Liver (tissue), 3 donors: ENCODE results near the gene LY6G5B.

Experiments
- RAD21 ChIP-seq, 2 donors: IDR thresholded peaks; 2 replicates each; pipeline ENCODE4 v1.6.1; 2016; ENCODE audit warnings: antibody characterized with exemption in 2 of 2, mild to moderate bottlenecking in 2 of 2
- TF ChIP-seq, protein P1 (sequence below): IDR thresholded peaks from 2 replicates; pipeline ENCODE4 v1.6.1; 2016; ENCODE audit warnings: antibody characterized with exemption, mild to moderate bottlenecking
- TF ChIP-seq, protein P2 (sequence below): fragments of 150-350 bp; IDR thresholded peaks from 2 replicates; pipeline ENCODE4 v1.5.1; 2017; ENCODE audit warnings: improper control_type of control experiment, low read depth, low read length; ENCODE audit not compliant: missing input control
- donor health status: healthy.
- donor health status: healthy.

GRCh38 chr6:31652925-31653724 is 16.7 kb upstream of the LY6G5B start:
- TF ChIP-seq, protein P1, sequence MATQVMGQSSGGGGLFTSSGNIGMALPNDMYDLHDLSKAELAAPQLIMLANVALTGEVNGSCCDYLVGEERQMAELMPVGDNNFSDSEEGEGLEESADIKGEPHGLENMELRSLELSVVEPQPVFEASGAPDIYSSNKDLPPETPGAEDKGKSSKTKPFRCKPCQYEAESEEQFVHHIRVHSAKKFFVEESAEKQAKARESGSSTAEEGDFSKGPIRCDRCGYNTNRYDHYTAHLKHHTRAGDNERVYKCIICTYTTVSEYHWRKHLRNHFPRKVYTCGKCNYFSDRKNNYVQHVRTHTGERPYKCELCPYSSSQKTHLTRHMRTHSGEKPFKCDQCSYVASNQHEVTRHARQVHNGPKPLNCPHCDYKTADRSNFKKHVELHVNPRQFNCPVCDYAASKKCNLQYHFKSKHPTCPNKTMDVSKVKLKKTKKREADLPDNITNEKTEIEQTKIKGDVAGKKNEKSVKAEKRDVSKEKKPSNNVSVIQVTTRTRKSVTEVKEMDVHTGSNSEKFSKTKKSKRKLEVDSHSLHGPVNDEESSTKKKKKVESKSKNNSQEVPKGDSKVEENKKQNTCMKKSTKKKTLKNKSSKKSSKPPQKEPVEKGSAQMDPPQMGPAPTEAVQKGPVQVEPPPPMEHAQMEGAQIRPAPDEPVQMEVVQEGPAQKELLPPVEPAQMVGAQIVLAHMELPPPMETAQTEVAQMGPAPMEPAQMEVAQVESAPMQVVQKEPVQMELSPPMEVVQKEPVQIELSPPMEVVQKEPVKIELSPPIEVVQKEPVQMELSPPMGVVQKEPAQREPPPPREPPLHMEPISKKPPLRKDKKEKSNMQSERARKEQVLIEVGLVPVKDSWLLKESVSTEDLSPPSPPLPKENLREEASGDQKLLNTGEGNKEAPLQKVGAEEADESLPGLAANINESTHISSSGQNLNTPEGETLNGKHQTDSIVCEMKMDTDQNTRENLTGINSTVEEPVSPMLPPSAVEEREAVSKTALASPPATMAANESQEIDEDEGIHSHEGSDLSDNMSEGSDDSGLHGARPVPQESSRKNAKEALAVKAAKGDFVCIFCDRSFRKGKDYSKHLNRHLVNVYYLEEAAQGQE: peak; percentile 78
- TF ChIP-seq, protein P2, sequence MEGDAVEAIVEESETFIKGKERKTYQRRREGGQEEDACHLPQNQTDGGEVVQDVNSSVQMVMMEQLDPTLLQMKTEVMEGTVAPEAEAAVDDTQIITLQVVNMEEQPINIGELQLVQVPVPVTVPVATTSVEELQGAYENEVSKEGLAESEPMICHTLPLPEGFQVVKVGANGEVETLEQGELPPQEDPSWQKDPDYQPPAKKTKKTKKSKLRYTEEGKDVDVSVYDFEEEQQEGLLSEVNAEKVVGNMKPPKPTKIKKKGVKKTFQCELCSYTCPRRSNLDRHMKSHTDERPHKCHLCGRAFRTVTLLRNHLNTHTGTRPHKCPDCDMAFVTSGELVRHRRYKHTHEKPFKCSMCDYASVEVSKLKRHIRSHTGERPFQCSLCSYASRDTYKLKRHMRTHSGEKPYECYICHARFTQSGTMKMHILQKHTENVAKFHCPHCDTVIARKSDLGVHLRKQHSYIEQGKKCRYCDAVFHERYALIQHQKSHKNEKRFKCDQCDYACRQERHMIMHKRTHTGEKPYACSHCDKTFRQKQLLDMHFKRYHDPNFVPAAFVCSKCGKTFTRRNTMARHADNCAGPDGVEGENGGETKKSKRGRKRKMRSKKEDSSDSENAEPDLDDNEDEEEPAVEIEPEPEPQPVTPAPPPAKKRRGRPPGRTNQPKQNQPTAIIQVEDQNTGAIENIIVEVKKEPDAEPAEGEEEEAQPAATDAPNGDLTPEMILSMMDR: no peak
- TF ChIP-seq RAD21 (IDR thresholded peaks at IDR 0.05): peak; percentile 30 to 45
